ENCODE measurements around the gene BAIAP2L1.

GRCh38 chr7:98324782-98325181, 76.1 kb downstream of the BAIAP2L1 start:
- TF ChIP-seq POLR2A (IDR thresholded peaks at IDR 0.05; ENCODE audit: low read depth, low read length), result no peak
- no peak for TF ChIP-seq POLR2AphosphoS5 (IDR thresholded peaks at IDR 0.05; ENCODE audit: low read depth, low read length)
- no peak for TF ChIP-seq TAF1 (IDR thresholded peaks at IDR 0.05; ENCODE audit: low read depth, low read length)
- TF ChIP-seq SPI1 (IDR thresholded peaks at IDR 0.05; ENCODE audit: low read depth, low read length), result no peak

Measured in GM12891 (cell line).